K562 (cell line): ENCODE data around the gene RREB1. TPM values are rescaled to one million over a fixed set of nuclear protein-coding genes. Genes with fewer than 3 reads are reported as not detected.

Source experiments
- CBX8 ChIP-seq: fragments of 200-600 bp; sonication (generic); IDR thresholded peaks from 2 replicates; pipeline ENCODE4 v1.6.1; 2012; ENCODE audit warnings: borderline replicate concordance, mixed run types, low read depth, mild to moderate bottlenecking, moderate library complexity, mixed read lengths, low read length, control low read depth, inconsistent platforms; ENCODE audit not compliant: poor library complexity, severe bottlenecking; ENCODE audit errors: extremely low read depth
- KLF16 ChIP-seq: IDR thresholded peaks from 2 replicates; pipeline ENCODE4 v1.6.1; 2016; ENCODE audit warnings: antibody characterized with exemption
- MEF2A ChIP-seq: IDR thresholded peaks from 2 replicates; pipeline ENCODE4 v1.6.1; 2011; ENCODE audit warnings: low read depth, mild to moderate bottlenecking, low read length, moderate library complexity; ENCODE audit not compliant: control insufficient read depth
- MEF2D ChIP-seq: conservative IDR thresholded peaks from 2 replicates; pipeline ENCODE4 v1.6.1; 2016; ENCODE audit warnings: low read depth, missing genetic modification characterization, missing compliant biosample characterization
- POLR2H ChIP-seq: IDR thresholded peaks from 2 replicates; pipeline ENCODE4 v1.6.1; 2016; ENCODE audit warnings: missing genetic modification characterization, low read depth, mild to moderate bottlenecking, control low read depth, missing compliant biosample characterization, moderate library complexity
- RBM17 ChIP-seq: fragments of 200-400 bp; formaldehyde crosslinking; IDR thresholded peaks from 2 replicates; pipeline ENCODE4 v1.6.1; 2017; ENCODE audit warnings: low read depth, mild to moderate bottlenecking, low read length, borderline replicate concordance
- TAF7 ChIP-seq: fragments of 450-650 bp; IDR thresholded peaks from 2 replicates; pipeline ENCODE4 v1.6.1; 2016; ENCODE audit warnings: missing genetic modification characterization, missing compliant biosample characterization
- ZBTB1 ChIP-seq: sonication (generic); formaldehyde crosslinking; IDR thresholded peaks from 2 replicates; pipeline ENCODE4 v1.8.1; 2023; ENCODE audit warnings: missing genetic modification reagents, low read depth, mild to moderate bottlenecking, borderline replicate concordance
- ZNF184 ChIP-seq: sonication (generic); formaldehyde crosslinking; IDR thresholded peaks from 2 replicates; pipeline ENCODE4 v1.5.0; 2020; ENCODE audit warnings: missing genetic modification reagents
- polyA plus RNA-seq, 8 experiments: library from polyadenylated mRNA; depleted of rRNA in 4 of 8; stranded (reverse) in 5 of 8; unstranded in 3 of 8; fragments of >200 nt; fragmentation: Nextera tagmentation in 2 of 8; fragmentation: Illumina TruSeq in 1 of 8; extraction: Ambion mirVana in 2 of 8; extraction: Trizol in 1 of 8; gene quantifications; 2 replicates each; pipeline versions ENCODE4 v1.2.1 to v1.2.3, GENCODE V29; 2011 to 2014; ENCODE audit warnings: inconsistent platforms in 1 of 8, missing spikeins in 1 of 8
- total RNA-seq, 7 experiments: library from RNA; depleted of rRNA in 6 of 7; stranded (reverse); fragments of >200 nt in 6 of 7; fragmentation: Illumina TruSeq in 2 of 7; extraction: Trizol in 2 of 7; gene quantifications; 2 replicates each; pipeline versions ENCODE4 v1.2.1 to v1.2.3, GENCODE V29; 2011 to 2021; ENCODE audit warnings: low replicate concordance in 1 of 7
- TF ChIP-seq, protein P1 (sequence below): fragments of 450-650 bp; IDR thresholded peaks from 2 replicates; pipeline ENCODE4 v1.6.1; 2016; ENCODE audit warnings: low read depth
- TF ChIP-seq, protein P2 (sequence below): sonication (generic); formaldehyde crosslinking; IDR thresholded peaks from 2 replicates; pipeline ENCODE4 v1.8.0; 2022; ENCODE audit warnings: missing genetic modification reagents, mild to moderate bottlenecking, borderline replicate concordance
- TF ChIP-seq, protein P3 (sequence below): sonication (generic); formaldehyde crosslinking; IDR thresholded peaks from 2 replicates; pipeline ENCODE4 v1.9.0; 2022; ENCODE audit warnings: mild to moderate bottlenecking, missing genetic modification reagents
- TF ChIP-seq, protein P4 (sequence below): fragments of 450-650 bp; conservative IDR thresholded peaks from 2 replicates; pipeline ENCODE4 v1.6.1; 2016; ENCODE audit warnings: missing genetic modification characterization, low read depth, mild to moderate bottlenecking, control low read depth, missing compliant biosample characterization

Gene RREB1
- total and polyA plus RNA-seq, 9 of the 15 experiments (the other 6 are each of a cell fraction or from before 2014, with no cell fraction given), result 3.3 to 64.2 (median 19.3) TPM

DNA sequence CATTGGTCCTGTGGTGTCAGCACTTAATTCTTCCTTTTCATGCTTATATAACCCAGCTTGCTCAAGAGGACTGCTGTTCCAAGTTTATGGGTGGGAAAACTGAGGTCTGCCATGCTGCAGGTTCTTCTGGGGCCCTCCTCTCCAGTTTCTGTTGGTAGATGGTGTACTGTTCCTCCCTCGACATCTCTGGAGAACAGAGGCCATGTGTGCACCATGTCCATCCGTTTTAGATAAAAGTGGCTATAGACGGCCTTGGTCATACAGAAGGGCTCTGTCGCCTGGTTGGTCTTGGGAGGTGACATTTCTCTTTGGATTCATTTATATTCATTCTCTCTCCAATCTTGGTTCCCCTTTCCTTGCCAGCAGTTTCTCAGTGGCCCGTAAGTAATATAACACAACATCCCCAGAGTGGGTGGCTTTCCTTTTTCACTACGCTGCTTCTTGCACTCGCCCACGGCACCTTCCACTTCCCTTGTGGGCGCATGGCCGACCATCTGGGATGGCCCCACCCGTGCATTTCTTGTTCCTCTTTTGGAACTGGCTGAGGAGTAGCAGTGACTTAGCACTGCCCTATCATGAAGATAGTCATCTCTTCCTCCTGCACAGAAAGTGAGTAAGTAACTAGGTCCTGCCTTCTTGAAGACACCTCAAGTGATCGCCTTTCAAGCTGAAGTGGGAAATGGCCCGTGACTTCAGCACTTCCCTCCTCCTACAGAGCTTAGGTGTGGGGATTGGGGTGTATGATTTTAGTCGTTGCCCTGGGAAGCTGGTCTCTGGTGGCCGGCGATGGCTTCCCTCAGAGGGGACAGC is 94.2 kb downstream of the RREB1 start (continued):
- TF ChIP-seq, protein P1, sequence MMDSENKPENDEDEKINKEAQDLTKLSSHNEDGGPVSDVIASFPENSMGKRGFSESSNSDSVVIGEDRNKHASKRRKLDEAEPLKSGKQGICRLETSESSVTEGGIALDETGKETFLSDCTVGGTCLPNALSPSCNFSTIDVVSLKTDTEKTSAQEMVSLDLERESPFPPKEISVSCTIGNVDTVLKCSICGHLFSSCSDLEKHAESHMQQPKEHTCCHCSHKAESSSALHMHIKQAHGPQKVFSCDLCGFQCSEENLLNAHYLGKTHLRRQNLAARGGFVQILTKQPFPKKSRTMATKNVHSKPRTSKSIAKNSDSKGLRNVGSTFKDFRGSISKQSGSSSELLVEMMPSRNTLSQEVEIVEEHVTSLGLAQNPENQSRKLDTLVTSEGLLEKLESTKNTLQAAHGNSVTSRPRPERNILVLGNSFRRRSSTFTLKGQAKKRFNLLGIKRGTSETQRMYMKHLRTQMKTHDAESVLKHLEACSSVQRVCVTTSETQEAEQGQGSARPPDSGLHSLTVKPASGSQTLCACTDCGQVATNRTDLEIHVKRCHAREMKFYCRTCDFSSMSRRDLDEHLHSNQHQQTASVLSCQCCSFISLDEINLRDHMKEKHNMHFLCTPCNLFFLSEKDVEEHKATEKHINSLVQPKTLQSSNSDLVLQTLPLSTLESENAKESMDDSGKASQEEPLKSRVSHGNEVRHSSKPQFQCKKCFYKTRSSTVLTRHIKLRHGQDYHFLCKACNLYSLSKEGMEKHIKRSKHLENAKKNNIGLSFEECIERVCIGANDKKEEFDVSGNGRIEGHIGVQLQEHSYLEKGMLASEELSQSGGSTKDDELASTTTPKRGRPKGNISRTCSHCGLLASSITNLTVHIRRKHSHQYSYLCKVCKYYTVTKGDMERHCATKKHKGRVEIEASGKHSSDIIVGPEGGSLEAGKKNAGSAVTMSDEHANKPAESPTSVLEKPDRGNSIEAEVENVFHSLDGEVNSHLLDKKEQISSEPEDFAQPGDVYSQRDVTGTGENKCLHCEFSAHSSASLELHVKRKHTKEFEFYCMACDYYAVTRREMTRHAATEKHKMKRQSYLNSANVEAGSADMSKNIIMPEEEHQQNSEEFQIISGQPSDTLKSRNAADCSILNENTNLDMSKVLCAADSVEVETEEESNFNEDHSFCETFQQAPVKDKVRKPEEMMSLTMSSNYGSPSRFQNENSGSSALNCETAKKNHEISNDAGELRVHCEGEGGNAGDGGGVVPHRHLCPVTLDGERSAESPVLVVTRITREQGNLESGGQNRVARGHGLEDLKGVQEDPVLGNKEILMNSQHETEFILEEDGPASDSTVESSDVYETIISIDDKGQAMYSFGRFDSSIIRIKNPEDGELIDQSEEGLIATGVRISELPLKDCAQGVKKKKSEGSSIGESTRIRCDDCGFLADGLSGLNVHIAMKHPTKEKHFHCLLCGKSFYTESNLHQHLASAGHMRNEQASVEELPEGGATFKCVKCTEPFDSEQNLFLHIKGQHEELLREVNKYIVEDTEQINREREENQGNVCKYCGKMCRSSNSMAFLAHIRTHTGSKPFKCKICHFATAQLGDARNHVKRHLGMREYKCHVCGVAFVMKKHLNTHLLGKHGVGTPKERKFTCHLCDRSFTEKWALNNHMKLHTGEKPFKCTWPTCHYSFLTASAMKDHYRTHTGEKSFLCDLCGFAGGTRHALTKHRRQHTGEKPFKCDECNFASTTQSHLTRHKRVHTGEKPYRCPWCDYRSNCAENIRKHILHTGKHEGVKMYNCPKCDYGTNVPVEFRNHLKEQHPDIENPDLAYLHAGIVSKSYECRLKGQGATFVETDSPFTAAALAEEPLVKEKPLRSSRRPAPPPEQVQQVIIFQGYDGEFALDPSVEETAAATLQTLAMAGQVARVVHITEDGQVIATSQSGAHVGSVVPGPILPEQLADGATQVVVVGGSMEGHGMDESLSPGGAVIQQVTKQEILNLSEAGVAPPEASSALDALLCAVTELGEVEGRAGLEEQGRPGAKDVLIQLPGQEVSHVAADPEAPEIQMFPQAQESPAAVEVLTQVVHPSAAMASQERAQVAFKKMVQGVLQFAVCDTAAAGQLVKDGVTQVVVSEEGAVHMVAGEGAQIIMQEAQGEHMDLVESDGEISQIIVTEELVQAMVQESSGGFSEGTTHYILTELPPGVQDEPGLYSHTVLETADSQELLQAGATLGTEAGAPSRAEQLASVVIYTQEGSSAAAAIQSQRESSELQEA, result no peak
- TF ChIP-seq, protein P2, sequence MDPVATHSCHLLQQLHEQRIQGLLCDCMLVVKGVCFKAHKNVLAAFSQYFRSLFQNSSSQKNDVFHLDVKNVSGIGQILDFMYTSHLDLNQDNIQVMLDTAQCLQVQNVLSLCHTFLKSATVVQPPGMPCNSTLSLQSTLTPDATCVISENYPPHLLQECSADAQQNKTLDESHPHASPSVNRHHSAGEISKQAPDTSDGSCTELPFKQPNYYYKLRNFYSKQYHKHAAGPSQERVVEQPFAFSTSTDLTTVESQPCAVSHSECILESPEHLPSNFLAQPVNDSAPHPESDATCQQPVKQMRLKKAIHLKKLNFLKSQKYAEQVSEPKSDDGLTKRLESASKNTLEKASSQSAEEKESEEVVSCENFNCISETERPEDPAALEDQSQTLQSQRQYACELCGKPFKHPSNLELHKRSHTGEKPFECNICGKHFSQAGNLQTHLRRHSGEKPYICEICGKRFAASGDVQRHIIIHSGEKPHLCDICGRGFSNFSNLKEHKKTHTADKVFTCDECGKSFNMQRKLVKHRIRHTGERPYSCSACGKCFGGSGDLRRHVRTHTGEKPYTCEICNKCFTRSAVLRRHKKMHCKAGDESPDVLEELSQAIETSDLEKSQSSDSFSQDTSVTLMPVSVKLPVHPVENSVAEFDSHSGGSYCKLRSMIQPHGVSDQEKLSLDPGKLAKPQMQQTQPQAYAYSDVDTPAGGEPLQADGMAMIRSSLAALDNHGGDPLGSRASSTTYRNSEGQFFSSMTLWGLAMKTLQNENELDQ (CRISPR knock-in tag), result 0 out of 2 replicates have a peak, but pooled peaks have one; percentile 30
- TF ChIP-seq, protein P3, sequence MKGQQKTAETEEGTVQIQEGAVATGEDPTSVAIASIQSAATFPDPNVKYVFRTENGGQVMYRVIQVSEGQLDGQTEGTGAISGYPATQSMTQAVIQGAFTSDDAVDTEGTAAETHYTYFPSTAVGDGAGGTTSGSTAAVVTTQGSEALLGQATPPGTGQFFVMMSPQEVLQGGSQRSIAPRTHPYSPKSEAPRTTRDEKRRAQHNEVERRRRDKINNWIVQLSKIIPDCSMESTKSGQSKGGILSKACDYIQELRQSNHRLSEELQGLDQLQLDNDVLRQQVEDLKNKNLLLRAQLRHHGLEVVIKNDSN (CRISPR knock-in tag), result no peak
- TF ChIP-seq ZNF184 (CRISPR knock-in tag), result no peak
- TF ChIP-seq CBX8, result no peak
- TF ChIP-seq KLF16, result 0 out of 2 replicates have a peak, but pooled peaks have one; percentile 28
- TF ChIP-seq ZBTB1 (CRISPR knock-in tag), result no peak
- TF ChIP-seq MEF2D (tag), result no peak; the same call in none of the 2 replicates
- TF ChIP-seq RBM17, result no peak
- TF ChIP-seq POLR2H (tag), result peak; percentile 91
- TF ChIP-seq, protein P4, sequence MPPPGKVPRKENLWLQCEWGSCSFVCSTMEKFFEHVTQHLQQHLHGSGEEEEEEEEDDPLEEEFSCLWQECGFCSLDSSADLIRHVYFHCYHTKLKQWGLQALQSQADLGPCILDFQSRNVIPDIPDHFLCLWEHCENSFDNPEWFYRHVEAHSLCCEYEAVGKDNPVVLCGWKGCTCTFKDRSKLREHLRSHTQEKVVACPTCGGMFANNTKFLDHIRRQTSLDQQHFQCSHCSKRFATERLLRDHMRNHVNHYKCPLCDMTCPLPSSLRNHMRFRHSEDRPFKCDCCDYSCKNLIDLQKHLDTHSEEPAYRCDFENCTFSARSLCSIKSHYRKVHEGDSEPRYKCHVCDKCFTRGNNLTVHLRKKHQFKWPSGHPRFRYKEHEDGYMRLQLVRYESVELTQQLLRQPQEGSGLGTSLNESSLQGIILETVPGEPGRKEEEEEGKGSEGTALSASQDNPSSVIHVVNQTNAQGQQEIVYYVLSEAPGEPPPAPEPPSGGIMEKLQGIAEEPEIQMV (tag), result no peak
- peak; percentile 64 for TF ChIP-seq TAF7 (tag)
- 0 out of 2 replicates have a peak, but pooled peaks have one; percentile 41 for TF ChIP-seq MEF2A
